HCT116 (cell line): ENCODE data around the gene DGKG. TPM values are rescaled to one million over a fixed set of nuclear protein-coding genes. Genes with fewer than 3 reads are reported as not detected.

Experiments
- ATAC-seq: fragments of 200-7000 bp; cut with Tn5 transposase; 2 replicates; pipeline ENCODE4 v1.9.1; 2020; ENCODE audit warnings: mild to moderate bottlenecking, moderate library complexity
- BruUV-seq: library from RNA; stranded (reverse); fragments of 400-500 nt; replicated peaks from 2 replicates; lab custom pipeline; 2021; lab: Mats Ljungman, UMichigan
- CTCF ChIA-PET: fragments of 300-600 bp; sonication (Branson Sonifier 250); formaldehyde crosslinking; loops from one replicate; lab custom pipeline; 2021; ENCODE audit warnings: antibody characterized with exemption; lab: Charles Lee
- POLR2A ChIA-PET: fragments of 300-600, 350-600 bp; sonication (Branson Sonifier 250); formaldehyde crosslinking; loops from one replicate; lab custom pipeline; 2021; ENCODE audit warnings: antibody characterized with exemption; lab: Charles Lee
- RAD21 ChIA-PET, 2 experiments: fragments of 300-600 bp; sonication (Branson Sonifier 250); formaldehyde crosslinking; loops; one replicate each; lab custom pipeline; 2023; ENCODE audit warnings: low total read pairs in 2 of 2; ENCODE audit not compliant: uncharacterized antibody in 2 of 2, unreplicated experiment in 2 of 2, low non-redundant PET in 1 of 2; lab: Charles Lee
- DNase-seq: peaks from one replicate; pipeline ENCODE4 v3.0.0-alpha.2; 2010; ENCODE audit warnings: low read depth, low spot score
- H2AFZ ChIP-seq: fragments of 200-600 bp; shearing (Covaris generic), sonication (generic); 2 replicates; pipeline ENCODE4 v1.6.1; 2017; ENCODE audit warnings: low read depth, mixed run types, mixed read lengths, antibody characterized with exemption, low read length; ENCODE audit not compliant: poor library complexity, severe bottlenecking
- H3K27ac ChIP-seq: 2 replicates; pipeline ENCODE4 v1.5.1; 2012; ENCODE audit warnings: low read depth, low read length
- H3K27me3 ChIP-seq: fragments of 200-600 bp; sonication (generic); 2 replicates; pipeline ENCODE4 v1.6.1; 2016; ENCODE audit warnings: mixed run types, low read length, mixed read lengths; ENCODE audit not compliant: insufficient read depth
- H3K36me3 ChIP-seq, 2 experiments: fragments of 200-500 bp in 1 of 2; fragments of 200-600 bp in 1 of 2; sonication (Bioruptor generic) in 1 of 2; sonication (generic) in 1 of 2; 2 replicates each; pipeline versions ENCODE4 v1.5.1 to v1.6.1; 2014 to 2016; ENCODE audit warnings: low read length in 2 of 2, inconsistent platforms in 1 of 2, mixed read lengths in 1 of 2, mixed run types in 1 of 2; ENCODE audit not compliant: insufficient read depth in 2 of 2, control insufficient read depth in 1 of 2
- H3K4me1 ChIP-seq, 2 experiments: fragments of 200-600 bp in 1 of 2; sonication (generic) in 1 of 2; 2 replicates each; pipeline versions ENCODE4 v1.5.1 to v1.6.1; 2012 to 2017; ENCODE audit warnings: low read length in 2 of 2, inconsistent platforms in 1 of 2, mild to moderate bottlenecking in 1 of 2, mixed read lengths in 1 of 2, mixed run types in 1 of 2, moderate library complexity in 1 of 2; ENCODE audit not compliant: insufficient read depth in 2 of 2, control insufficient read depth in 1 of 2
- H3K4me2 ChIP-seq: fragments of 200-600 bp; sonication (generic); 2 replicates; pipeline ENCODE4 v1.6.1; 2017; ENCODE audit warnings: mixed run types, low read length, mixed read lengths
- H3K4me3 ChIP-seq, 2 experiments: fragments of 200-600 bp in 1 of 2; sonication (generic) in 1 of 2; replicated peaks in 1 of 2; 2 replicates each; pipeline ENCODE4 v1.5.1; 2011 to 2016; ENCODE audit warnings: low read length in 2 of 2, control low read depth in 1 of 2, low read depth in 1 of 2, mild to moderate bottlenecking in 1 of 2, mixed read lengths in 1 of 2, mixed run types in 1 of 2
- H3K79me2 ChIP-seq: fragments of 200-600 bp; sonication (generic); 2 replicates; pipeline ENCODE4 v1.6.1; 2017; ENCODE audit warnings: mild to moderate bottlenecking, mixed run types, low read length, moderate library complexity, mixed read lengths; ENCODE audit not compliant: insufficient read depth
- H3K9ac ChIP-seq: fragments of 200-600 bp; sonication (generic); 2 replicates; pipeline ENCODE4 v1.6.1; 2016; ENCODE audit warnings: low read length, mixed read lengths
- H3K9me2 ChIP-seq: fragments of 200-600 bp; sonication (generic), shearing (Covaris generic); 2 replicates; pipeline ENCODE4 v1.6.1; 2017; ENCODE audit warnings: mixed run types, mild to moderate bottlenecking, moderate library complexity; ENCODE audit not compliant: insufficient read depth
- H3K9me3 ChIP-seq, 2 experiments: fragments of 200-500 bp in 1 of 2; fragments of 200-600 bp in 1 of 2; sonication (Bioruptor generic) in 1 of 2; sonication (generic) in 1 of 2; 2 replicates each; pipeline ENCODE4 v1.6.1; 2014 to 2017; ENCODE audit warnings: low read length in 2 of 2, mixed read lengths in 2 of 2, inconsistent platforms in 1 of 2, low read depth in 1 of 2, mild to moderate bottlenecking in 1 of 2, mixed run types in 1 of 2, moderate library complexity in 1 of 2; ENCODE audit not compliant: control insufficient read depth in 1 of 2, insufficient read depth in 1 of 2
- H4K20me1 ChIP-seq: fragments of 200-600 bp; sonication (generic), shearing (Covaris generic); 2 replicates; pipeline ENCODE4 v1.6.1; 2017; ENCODE audit warnings: mixed run types, mild to moderate bottlenecking, moderate library complexity; ENCODE audit not compliant: insufficient read depth
- CTCF ChIP-seq, 3 experiments: fragments of 200-600 bp in 1 of 3; sonication (generic) in 1 of 3; IDR thresholded peaks in 2 of 3; conservative IDR thresholded peaks in 1 of 3; 2 replicates each; pipeline ENCODE4 v1.5.1; 2012 to 2017; ENCODE audit warnings: low read depth in 2 of 3, low read length in 2 of 3, antibody characterized with exemption in 1 of 3, borderline replicate concordance in 1 of 3, control low read depth in 1 of 3, mild to moderate bottlenecking in 1 of 3, mixed read lengths in 1 of 3, mixed run types in 1 of 3, moderate library complexity in 1 of 3; ENCODE audit not compliant: insufficient read depth in 1 of 3
- EGR1 ChIP-seq: IDR thresholded peaks from 2 replicates; pipeline ENCODE4 v1.6.1; 2012; ENCODE audit warnings: low read depth
- ELF1 ChIP-seq: IDR thresholded peaks from 2 replicates; pipeline ENCODE4 v1.6.1; 2012; ENCODE audit warnings: low read depth, borderline replicate concordance
- RAD21 ChIP-seq: IDR thresholded peaks from 2 replicates; pipeline ENCODE4 v1.6.1; 2012; ENCODE audit warnings: low read depth, mild to moderate bottlenecking
- REST ChIP-seq: IDR thresholded peaks from 2 replicates; pipeline ENCODE4 v1.6.1; 2012; ENCODE audit warnings: low read depth
- SP1 ChIP-seq: IDR thresholded peaks from 2 replicates; pipeline ENCODE4 v1.6.1; 2012; ENCODE audit warnings: low read depth
- SRF ChIP-seq: IDR thresholded peaks from 2 replicates; pipeline ENCODE4 v1.6.1; 2012; ENCODE audit warnings: low read depth
- TCF7L2 ChIP-seq: IDR thresholded peaks from 2 replicates; pipeline ENCODE4 v1.7.0; 2011; ENCODE audit warnings: borderline replicate concordance, inconsistent platforms; ENCODE audit not compliant: insufficient read depth, insufficient read length; ENCODE audit errors: extremely low read depth
- YY1 ChIP-seq: IDR thresholded peaks from 2 replicates; pipeline ENCODE4 v1.6.1; 2011; ENCODE audit warnings: low read length, low read depth, moderate library complexity, mild to moderate bottlenecking; ENCODE audit not compliant: insufficient replicate concordance; ENCODE audit errors: extremely low read depth
- intact Hi-C: fragments of 100-400 bp; cut with micrococcal nuclease; formaldehyde crosslinking; loops from 2 replicates; pipeline ENCODE4 v1.10.0; 2022
- total RNA-seq: library from RNA; stranded (reverse); gene quantifications from one replicate; pipeline ENCODE4 v1.2.1, GENCODE V29; 2021; ENCODE audit not compliant: unreplicated experiment

The DGKG gene
- total RNA-seq, 1 experiment from 2014 or later = 4.8 TPM

GRCh38 chr3:186097663-186098451, 264.2 kb downstream of the DGKG start:
- POLR2A ChIA-PET = interaction anchor here (1.1 to 1.2 kb wide), 3 partner anchors 10 to 12 kb away, joined by 3 to 4 read pairs (median 3); partner anchors contain the start of gene ETV5
- H3K4me2 ChIP-seq = peak overlapping the region; percentile 71
- peak overlapping the region; percentile 5 to 39 for H3K4me3 ChIP-seq
- CTCF ChIA-PET = interaction anchor here (1.1 to 1.5 kb wide), 2 partner anchors 95 to 145 kb away, joined by 3 read pairs; no protein-coding TSS in a partner anchor
- ATAC-seq = peak; percentile 89
- peak; percentile 64 for DNase-seq
- 0 out of 2 replicates have a peak, but pooled peaks cover 4% of the 10 kb centered on the region for H3K79me2 ChIP-seq
- no peaks in the 10 kb centered on the region for H3K9me3 ChIP-seq
- H3K9me2 ChIP-seq = no peaks in the 10 kb centered on the region
- H3K27me3 ChIP-seq = no peaks in the 10 kb centered on the region
- no TSS peak for BruUV-seq
- intact Hi-C loops = no loop called here
- no peaks in the 10 kb centered on the region for H4K20me1 ChIP-seq
- RAD21 ChIA-PET = no interaction called here
- H3K9ac ChIP-seq = peak overlapping the region; percentile 36
- peak overlapping the region; percentile 59 for H3K27ac ChIP-seq
- H3K36me3 ChIP-seq = peaks cover 5 to 7% of the 10 kb centered on the region in 2 experiments; a peak in 2 of 4 replicates
- no peak overlapping the region for H2AFZ ChIP-seq
- peaks cover 24 to 36% of the 10 kb centered on the region in 2 experiments for H3K4me1 ChIP-seq
- TF ChIP-seq YY1 (no peak), SP1 (peak; percentile 34), TCF7L2 (no peak)

GRCh38 chr3:186097317-186097662, 264.7 kb downstream of the DGKG start:
- no peak overlapping the region for H3K9ac ChIP-seq
- H3K4me3 ChIP-seq = peak overlapping the region in 1 of 2 experiments; percentile 39; a peak in 2 of 4 replicates
- H4K20me1 ChIP-seq = no peaks in the 10 kb centered on the region
- no peaks in the 10 kb centered on the region for H3K9me3 ChIP-seq
- H3K36me3 ChIP-seq = peaks cover 5 to 7% of the 10 kb centered on the region in 2 experiments; a peak in 2 of 4 replicates
- peaks cover 24 to 32% of the 10 kb centered on the region in 2 experiments for H3K4me1 ChIP-seq
- CTCF ChIA-PET = interaction anchor here (1.1 to 1.5 kb wide), 2 partner anchors 94 to 145 kb away, joined by 3 read pairs; no protein-coding TSS in a partner anchor
- ATAC-seq (peak; percentile 19), DNase-seq (no peak)
- BruUV-seq = no TSS peak
- 0 out of 2 replicates have a peak, but pooled peaks cover 4% of the 10 kb centered on the region for H3K79me2 ChIP-seq
- no peaks in the 10 kb centered on the region for H3K9me2 ChIP-seq
- peak overlapping the region; percentile 71 for H3K4me2 ChIP-seq
- peak overlapping the region; percentile 59 for H3K27ac ChIP-seq
- RAD21 ChIA-PET = no interaction called here
- H3K27me3 ChIP-seq = no peaks in the 10 kb centered on the region
- intact Hi-C loops = no loop called here
- POLR2A ChIA-PET = interaction anchor here (1.1 kb wide), 1 partner anchor 11 kb away, joined by 3 read pairs; no protein-coding TSS in a partner anchor
- H2AFZ ChIP-seq = no peak overlapping the region
- TF ChIP-seq ELF1 (no peak), EGR1 (no peak), TCF7L2 (no peak), RAD21 (no peak), SRF (no peak), CTCF (IDR thresholded peaks at IDR 0.05 in 2 of 3, conservative IDR thresholded peaks at IDR 0.05 in 1 of 3; ENCODE audit: borderline replicate concordance in 1 of 3, insufficient read depth in 1 of 3, low read depth in 2 of 3, low read length in 2 of 3) (no peak), REST (no peak)
